GM12892 (cell line): Measurements from ENCODE around the gene PHLDA2.

Experiments
- POLR2A ChIP-seq: IDR thresholded peaks from 2 replicates; pipeline ENCODE4 v1.6.1; 2011; ENCODE audit warnings: low read depth, low read length, control low read depth
- POLR2AphosphoS5 ChIP-seq: IDR thresholded peaks from 2 replicates; pipeline ENCODE4 v1.6.1; 2011; ENCODE audit warnings: low read depth, low read length, control low read depth
- TAF1 ChIP-seq: IDR thresholded peaks from 2 replicates; pipeline ENCODE4 v1.6.1; 2011; ENCODE audit warnings: low read depth, mild to moderate bottlenecking, control low read depth, low read length, borderline replicate concordance

DNA sequence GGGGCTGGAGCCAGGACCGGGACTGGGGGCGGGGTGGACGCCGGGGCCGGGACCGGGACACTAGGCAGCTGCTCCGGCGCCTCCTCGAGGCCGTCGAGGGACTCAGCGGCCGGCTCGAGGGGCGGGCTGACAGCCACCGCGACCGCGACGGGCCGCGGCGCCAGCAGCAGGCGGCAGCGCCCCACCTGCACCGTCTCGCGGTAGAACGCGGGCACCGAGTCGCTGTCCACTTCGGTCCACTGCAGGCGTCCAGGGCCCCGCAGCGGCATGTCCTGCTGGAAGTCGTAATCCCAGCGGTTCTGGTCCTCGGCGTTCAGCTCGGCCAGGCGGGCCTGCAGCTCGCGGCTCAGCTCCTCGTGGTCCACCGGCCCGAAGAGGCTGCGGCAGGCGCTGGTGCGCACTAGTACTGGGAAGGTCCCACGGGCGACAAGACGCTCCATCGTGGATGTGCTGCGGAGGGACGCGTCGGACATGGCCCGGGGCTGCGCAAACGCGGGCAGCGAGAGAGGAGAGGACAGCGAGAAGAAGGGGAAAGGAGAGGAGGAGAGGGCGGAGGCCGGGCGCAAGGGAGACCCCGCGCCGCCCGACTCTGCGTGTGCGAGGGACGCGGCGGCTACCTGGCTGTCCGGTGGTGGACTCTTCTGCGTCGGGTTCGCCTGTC lies 44.1 kb downstream of the PHLDA2 start:
- no peak for TF ChIP-seq POLR2A
- TF ChIP-seq POLR2AphosphoS5: no peak
- TF ChIP-seq TAF1: no peak
